HG03575 (cell line): ENCODE data around the gene TNFAIP3.
"Not testable (repeated sequence)": the region's sequence is repeated elsewhere in the genome, so short reads cannot be mapped to it uniquely, and the experiment has no call there.

Experiments used
- ATAC-seq: cut with Tn5 transposase; IDR thresholded peaks from one replicate; pipeline ENCODE4 v1.9.1; 2021; ENCODE audit not compliant: unreplicated experiment, insufficient number of reproducible peaks, low FRiP score; ENCODE audit errors: extremely low read depth

The TNFAIP3 gene

DNA sequence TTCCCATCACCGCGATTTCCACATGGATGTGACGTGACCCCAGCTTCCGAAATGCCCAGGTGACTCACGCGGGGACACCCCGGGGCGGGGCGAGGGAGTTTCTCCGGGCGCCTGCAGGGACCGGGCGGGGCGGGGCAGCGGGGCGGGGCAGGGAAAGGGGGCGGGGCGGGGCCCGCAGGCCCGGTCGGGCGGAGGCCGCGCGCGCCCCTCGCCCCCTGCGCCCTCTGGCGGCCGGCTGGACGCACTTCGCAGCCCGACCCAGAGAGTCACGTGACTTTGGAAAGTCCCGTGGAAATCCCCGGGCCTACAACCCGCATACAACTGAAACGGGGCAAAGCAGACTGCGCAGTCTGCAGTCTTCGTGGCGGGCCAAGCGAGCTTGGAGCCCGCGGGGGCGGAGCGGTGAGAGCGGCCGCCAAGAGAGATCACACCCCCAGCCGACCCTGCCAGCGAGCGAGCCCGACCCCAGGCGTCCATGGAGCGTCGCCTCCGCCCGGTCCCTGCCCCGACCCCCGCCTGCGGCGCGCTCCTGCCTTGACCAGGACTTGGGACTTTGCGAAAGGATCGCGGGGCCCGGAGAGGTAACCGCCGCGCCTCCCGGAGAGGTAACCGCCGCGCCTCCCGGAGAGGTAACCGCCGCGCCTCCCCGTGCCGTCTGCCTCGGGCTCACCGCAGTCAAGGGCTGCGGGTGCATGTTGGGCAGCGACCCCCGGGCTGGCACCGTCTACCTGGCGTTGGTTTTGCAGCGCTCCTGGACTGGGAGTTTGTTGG, at the start of gene TNFAIP3:
TNFAIP3 (plus strand) TSS at position 346 of the 771 bp plus-strand sequence. CDS start 3,969 bp downstream, outside the sequence.
- ATAC-seq: peak; percentile 24

DNA sequence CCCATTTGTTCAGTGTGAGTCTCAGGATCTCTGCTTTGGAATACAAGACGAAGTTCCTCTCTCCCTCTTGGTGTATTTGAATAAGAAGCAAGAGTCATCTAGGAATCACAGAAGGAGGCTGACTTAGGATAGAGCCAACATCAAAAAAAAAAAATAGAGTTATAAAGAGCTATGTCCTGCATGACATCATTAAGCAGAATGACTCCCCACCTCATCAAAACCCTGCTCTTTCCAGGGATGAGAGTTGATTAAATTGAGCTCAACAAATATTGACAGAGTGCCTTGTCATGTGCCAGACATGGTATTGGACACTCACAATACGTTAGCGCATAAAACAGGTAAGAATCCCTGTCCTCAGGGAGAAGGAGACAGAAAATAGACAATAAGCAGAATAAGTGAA, 48.6 kb upstream of the TNFAIP3 start:
- ATAC-seq: no peak

DNA sequence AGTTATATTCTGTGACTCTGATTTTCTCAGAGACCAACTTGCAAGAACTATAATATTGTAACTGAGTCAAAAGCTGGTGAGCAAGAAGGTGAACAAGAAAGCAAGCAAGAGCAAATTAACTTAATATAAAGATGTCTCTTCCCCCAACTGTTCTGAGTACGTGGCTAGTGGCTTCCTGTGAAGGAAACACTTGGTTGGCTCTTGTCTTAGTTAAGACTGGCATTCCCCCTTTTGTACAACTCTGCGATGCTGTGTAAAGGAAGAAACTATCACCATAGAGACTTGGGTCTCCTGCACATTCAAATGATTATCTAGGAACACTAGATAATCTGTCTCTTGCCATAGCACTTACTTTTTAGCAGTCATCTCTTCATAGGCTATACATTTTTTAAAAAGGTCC, 47.3 kb upstream of the TNFAIP3 start:
- ATAC-seq: no peak

DNA sequence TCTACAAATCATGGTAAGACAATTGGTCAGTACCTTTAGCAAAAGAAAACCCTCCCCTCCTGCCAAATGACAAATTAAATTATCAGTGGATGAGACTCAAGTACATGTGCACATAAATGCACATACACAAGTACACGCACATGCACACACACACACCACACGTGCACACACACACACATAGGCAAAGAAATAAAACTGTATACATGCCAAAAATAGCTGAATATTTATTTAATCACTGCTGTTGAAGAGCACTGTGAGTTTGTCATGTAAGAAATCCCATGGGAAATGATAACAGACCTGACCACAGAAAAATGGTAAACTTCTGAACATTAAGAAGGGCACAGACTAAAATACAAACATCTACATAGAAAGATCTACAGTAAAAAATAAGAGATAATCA, 46.6 kb upstream of the TNFAIP3 start:
- no peak for ATAC-seq

DNA sequence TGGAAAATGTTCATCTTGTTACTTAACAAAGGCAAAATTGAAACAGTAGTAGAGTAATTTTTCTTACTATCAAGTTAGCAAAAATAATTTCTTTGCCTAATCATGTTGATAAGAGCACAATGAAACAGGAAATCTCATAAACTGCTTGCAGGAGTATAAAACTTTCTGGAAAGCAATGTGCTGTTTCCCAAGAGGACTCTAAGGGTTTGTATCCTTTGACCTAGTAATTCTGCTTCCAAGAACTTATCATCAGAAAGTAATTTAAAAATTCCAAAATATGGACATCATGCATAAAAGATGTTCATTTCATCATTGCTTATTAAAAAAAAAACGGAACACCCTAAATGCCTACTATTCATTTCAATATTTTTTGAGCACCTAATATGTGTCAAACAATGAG, 46.1 kb upstream of the TNFAIP3 start:
- ATAC-seq: no peak

DNA sequence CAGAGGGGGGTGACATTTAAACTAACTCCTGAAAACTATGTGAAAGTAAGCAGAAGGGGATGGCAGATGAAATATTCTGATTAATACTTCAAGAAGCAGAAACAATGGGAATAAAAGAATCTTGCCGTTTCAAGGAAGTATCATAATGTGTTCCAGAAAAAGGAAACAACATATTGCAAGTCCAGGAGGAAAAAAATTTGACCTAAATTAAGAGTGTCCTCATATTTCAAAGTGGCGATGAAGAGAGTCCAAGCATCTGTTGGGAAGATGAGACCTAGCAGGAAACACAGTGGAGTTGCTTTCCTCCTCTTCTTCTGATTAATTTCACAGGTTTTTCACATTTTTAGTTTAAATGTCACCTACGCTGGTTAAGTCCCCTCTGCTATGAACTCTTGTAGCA, 45.6 kb upstream of the TNFAIP3 start:
- ATAC-seq: no peak

DNA sequence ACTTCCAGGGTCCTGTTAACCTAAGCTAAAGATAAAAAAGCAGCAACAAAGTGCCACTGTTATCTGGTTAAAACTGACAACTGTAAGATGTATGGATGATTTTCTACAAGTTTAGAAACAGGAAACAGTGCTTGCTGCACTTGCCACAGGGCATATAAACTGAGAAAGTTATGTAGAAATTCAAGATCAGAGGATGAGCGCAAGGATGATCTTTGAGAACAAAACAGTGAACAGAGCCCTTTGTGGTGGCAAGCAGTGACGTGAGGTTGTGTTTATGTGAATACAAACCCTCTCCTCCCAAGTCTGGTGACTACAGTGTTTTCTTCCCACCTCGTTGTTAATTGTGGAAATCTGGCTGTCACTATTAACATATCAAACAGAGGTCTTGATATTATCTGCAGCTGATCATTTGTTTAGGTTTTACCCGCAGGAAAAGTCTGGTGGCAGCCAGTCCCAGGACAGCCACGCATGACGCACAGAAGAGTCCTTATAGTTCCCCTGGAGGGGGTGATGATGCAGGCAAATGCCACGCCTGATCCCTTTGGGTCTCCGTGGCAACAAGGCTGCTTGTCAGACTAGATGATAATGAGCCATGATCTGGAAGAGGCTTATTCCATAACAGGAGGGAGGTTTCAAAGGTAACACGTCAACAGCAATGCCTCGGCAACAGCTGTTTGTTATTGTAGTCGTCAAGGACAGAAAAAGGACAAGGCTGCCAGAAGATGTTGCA, 43.1 kb upstream of the TNFAIP3 start:
- no peak for ATAC-seq

DNA sequence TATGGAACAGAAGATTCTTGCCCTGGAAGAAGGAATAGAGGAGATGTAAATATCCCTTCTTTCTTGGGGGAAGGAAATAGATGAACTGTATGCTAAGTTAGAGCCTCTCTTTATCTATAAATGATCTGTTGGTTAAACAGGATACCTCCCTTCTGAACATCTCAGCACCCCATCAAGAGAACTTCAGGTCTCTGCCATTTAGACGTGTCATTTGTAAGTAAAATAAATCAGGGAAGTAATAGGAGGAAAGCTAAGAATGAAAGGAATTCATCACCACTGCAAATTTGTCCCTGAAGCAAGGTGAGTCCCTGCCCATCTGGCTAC, 42.5 kb upstream of the TNFAIP3 start:
- ATAC-seq: no peak

DNA sequence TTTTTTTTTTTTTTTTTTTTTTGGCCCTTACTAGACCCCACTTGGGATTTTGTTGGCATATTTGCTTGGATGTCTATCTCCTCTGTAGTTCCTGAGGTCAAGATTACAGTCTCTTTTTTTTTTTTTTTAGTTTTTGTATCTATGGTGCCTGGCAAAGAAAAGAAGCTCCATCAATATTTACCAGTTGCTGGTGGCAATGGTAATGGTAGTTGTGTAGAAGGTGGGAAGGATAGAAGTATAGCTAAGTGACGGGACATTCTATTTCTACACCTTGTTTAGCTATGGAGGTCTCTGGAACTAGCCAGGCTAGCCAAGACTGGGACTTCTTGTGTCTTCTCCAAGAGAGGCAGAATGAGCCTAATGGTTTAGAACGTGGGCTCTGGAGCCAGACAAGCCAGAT, 42.2 kb upstream of the TNFAIP3 start:
- no peak for ATAC-seq

DNA sequence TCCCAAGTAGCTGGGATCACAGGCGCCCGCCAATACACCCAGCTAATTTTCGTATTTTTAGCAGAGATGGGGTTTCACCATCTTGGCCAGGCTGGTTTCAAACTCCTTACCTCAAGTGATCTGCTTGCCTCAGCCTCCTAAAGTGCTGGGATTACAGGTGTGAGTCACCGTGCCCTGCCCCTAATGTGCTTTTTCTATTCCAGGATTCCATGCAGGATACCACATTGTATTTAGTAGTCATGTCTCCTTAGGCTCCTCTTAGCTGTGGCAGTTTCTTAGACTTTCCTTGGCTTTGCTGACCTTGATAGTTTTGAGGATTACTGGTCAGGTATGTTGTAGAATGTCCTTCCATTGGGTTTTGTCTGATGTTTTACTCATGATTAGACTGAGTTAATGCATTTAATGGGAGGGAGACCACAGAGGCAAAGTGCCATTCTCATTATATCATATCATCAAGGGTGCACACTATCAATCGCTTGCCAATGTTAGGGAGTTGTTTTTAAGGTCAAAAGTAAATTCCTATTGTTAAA, 39.6 kb upstream of the TNFAIP3 start:
- no peak for ATAC-seq

DNA sequence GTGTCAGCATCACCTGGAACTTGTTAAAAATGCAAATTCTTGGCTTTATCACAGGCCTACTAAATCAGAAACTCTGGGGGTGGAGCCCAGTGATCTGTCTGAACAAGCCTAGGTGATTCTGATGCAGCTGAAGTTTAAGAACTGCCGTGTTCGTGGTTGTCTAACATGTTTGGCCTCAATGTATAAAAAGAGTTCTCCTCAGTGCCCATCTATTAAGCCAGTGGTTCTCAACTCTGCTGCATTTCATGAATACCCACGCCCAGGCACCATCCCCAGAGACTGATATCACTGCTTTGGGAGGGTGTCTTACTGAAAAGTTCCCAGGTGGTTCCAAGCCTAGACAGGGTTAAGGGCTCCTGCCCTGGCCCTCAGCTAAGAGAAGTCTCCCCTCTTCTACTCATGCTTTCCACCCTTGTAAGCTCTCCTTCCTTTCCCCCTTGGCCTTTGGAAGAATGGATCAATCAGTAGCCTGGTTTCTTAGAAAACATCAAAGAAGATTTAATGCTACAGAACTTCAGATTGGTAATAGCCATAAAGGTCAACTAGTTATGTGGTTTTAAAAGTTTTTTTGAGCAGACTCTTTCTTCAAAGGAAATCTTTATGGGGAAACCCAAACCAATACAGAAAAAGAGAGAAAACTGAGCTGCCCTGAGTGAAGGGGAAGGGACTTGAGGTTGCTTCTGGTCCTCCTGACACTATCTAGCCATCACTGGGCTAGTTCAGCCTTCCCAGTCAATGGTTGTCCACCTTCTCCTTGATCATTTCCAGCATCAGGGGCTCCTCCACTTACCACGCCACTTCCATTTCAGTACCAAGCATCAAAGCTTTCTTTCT, 38.9 kb upstream of the TNFAIP3 start:
- no peak for ATAC-seq

DNA sequence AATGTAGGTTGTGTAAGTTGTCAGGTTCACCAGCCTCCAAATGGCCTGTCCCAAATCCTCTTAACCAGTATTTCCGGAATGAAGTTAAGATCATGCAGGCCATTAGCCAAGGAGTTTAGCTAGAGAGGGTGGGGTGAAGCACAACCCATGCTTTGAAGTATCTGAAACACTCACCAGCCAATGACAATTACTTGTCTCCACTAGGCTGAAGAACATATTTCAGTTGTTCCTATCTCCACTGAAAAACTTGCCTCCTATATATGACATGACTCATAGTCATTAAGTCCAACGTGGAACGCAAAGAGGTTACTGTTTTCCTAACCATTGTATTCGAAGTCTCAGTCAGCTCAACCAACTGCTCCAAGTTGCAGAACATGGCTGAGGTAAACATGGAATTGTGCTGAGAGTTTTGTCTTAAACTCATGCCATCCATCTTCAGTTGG, 37.4 kb upstream of the TNFAIP3 start:
- no peak for ATAC-seq

DNA sequence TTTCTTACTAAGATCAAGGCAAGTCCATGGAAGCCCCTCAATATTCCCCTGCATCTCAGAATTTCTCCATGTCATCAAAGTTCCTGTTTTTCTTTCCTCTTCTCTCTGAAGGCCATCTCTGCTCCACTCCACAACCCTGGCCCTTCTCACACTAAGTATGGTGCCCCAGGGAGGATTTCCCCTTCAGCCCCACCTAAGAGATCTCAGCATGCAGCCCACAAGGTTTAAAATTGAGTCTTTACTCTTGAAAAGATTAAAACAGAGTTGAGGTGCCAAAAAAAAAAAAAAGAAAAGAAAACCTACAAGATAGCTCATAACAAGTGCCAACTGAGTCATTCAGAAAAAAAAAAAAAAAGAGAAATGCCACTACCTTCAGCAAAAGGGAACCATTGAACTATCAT, 36.5 kb upstream of the TNFAIP3 start:
- ATAC-seq: no peak

DNA sequence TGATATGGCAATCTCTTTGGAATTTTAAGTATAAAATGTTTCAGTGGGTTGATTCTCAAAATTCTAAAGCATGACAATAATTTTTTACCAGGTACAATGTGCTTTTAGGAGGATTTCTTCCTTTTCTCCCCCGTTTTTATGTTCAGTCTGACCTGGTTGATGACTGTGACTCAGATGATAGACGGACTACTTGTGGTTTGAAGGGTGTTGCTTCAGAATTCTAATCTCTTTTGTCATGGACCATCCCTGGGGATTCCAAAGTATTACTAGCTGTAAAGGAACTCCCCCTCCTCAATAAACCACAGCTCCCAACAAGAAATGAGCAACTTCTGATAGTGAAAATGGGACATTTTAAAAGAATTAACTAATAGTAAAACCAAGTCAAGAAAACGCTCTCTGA, 34.9 kb upstream of the TNFAIP3 start:
- ATAC-seq: no peak

DNA sequence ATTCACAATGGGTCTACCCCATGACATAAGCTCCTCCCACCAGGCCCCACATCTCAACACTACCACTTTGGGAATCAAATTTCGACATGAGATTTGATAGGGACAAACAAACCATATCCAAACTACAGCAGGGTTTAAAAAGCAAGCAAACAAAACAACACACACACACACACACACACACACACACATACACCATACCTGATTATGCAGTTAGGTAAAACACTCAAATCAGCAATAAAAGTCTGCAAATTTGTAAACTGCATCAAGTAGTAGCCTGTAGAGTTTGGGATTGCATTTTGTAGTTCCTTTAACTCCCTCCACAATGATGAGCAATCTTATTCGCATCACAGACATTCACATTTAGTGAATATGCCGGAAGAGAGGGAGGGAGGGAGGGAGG, 32.6 kb upstream of the TNFAIP3 start:
- no peak for ATAC-seq

DNA sequence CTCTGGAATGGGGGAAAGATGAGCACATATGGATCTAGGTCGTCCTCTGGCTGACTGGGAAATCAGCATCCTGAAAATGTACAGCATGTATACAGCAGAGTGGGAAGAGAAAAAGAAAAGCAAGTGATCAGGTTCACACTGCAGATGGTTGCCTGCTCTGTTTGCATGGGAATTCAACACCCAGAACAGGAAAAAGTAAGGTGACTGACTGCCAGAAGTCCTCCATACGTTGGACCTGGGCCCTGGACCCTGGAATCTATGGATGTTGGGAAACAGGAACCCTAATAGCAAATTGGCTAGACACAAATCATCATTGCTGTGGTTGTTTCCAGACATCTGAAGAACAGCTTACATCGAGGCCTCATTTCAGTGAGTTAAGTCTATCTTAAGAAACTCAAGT, 30.3 kb upstream of the TNFAIP3 start:
- ATAC-seq: no peak

DNA sequence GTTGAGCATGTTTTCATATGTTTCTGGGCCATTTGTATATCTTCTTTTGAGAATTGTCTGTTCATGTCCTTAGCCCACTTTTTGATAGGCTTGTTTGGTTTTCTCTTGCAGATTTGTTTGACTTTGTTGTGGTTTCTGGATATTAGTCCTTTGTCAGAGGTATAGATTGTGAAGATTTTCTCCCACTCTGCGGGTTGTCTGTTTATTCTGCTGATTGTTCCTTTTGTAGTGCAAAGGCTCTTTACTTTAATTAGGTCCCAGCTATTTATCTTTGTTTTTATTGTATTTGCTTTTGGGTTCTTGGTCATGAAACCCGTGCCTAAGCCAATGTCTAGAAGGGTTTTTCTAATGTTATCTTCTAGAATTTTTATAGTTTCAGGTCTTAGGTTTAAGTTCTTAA, 29.0 kb upstream of the TNFAIP3 start:
- ATAC-seq: not testable (repeated sequence)

DNA sequence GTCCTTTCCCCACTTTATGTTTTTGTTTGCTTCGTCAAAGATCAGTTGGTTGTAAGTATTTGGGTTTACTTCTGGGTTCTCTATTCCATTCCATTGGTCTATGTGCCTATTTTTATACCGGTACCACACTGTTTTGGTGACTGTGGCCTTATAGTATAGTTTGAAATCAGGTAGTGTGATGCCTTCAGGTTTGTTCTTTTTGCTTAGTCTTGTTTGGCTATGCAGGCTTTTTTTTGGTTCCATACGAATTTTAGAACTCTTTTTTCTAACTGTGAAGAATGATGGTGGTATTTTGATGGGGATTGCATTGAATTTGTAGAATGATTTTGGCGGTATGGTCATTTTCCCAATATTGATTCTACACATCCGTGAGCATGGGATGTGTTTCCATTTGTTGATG, 28.5 kb upstream of the TNFAIP3 start:
- ATAC-seq: not testable (repeated sequence)

DNA sequence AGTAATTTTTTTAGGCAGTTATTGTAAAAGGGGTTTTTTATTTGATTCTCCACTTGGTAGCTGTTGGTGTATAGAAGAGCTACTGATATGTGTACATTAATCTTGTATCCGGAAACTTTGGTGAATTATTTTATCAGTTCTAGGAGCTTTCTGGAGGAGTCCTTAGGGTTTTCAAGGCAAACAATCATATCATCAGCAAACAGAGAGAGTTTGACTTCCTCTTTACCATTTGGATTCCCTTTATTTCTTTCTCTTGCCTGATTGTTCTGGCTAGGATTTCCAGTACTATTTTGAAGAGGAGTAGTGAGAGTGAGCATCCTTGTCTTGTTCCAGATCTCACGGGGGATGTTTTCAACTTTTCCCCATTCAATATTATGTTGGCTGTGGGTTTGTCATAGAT, 28.0 kb upstream of the TNFAIP3 start:
- ATAC-seq: no peak

DNA sequence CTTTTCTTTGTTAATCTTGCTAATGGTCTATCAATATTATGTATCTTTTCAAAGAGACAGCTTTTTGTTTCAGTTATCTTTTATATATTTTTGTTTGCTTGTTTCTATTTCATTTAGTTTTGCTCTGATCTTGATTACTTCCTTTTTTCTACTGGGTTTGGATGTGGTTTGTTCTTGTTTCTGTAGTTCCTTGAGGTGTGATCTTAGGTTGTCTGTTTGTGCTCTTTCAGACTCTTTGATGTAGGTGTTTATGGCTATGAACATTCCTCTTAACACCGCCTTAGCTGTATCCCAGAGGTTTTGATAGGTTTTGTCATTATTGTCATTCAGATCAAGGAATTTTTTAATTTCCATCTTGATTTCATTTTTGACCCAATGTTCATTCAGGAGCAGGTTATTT, 26.8 kb upstream of the TNFAIP3 start:
- no peak for ATAC-seq
